OCI-LY1 (cell line): ENCODE measurements around the gene ARPIN.

Experiments used
- H2AFZ ChIP-seq: fragments of 200-600 bp; sonication (generic), shearing (Covaris generic); 2 replicates; pipeline ENCODE4 v1.6.0; 2014; ENCODE audit warnings: antibody characterized with exemption, mild to moderate bottlenecking, low read length
- H3F3A ChIP-seq: fragments of 200-600 bp; sonication (generic), shearing (Covaris generic); 2 replicates; pipeline ENCODE4 v1.6.0; 2014; ENCODE audit warnings: mild to moderate bottlenecking, antibody characterized with exemption, low read length, moderate library complexity; ENCODE audit not compliant: insufficient read depth
- H3K27ac ChIP-seq: fragments of 200-600 bp; sonication (generic); 2 replicates; pipeline ENCODE4 v1.5.1; 2014; ENCODE audit warnings: low read length, mixed run types, mild to moderate bottlenecking, low read depth; ENCODE audit not compliant: poor library complexity, severe bottlenecking
- H3K27me3 ChIP-seq: fragments of 200-600 bp; sonication (generic); 2 replicates; pipeline ENCODE4 v1.6.0; 2014; ENCODE audit warnings: antibody characterized with exemption, mild to moderate bottlenecking, low read length, moderate library complexity; ENCODE audit not compliant: insufficient read depth
- H3K36me3 ChIP-seq: fragments of 200-600 bp; sonication (generic); 2 replicates; pipeline ENCODE4 v1.6.1; 2014; ENCODE audit warnings: mild to moderate bottlenecking, antibody characterized with exemption, low read length, moderate library complexity, mixed read lengths; ENCODE audit not compliant: insufficient read depth
- H3K4me1 ChIP-seq: fragments of 200-600 bp; sonication (generic); 2 replicates; pipeline ENCODE4 v1.5.1; 2014; ENCODE audit warnings: mild to moderate bottlenecking, low read length, moderate library complexity; ENCODE audit not compliant: insufficient read depth, severe bottlenecking
- H3K4me2 ChIP-seq: fragments of 200-600 bp; sonication (generic), shearing (Covaris generic); 2 replicates; pipeline ENCODE4 v1.6.1; 2014; ENCODE audit warnings: low read length
- H3K4me3 ChIP-seq: fragments of 200-600 bp; sonication (generic); 2 replicates; pipeline ENCODE4 v1.5.1; 2014; ENCODE audit warnings: low read length, low read depth, mild to moderate bottlenecking, mixed read lengths; ENCODE audit not compliant: poor library complexity, severe bottlenecking
- H3K79me2 ChIP-seq: fragments of 200-600 bp; shearing (Covaris generic); 2 replicates; pipeline ENCODE4 v1.6.1; 2016; ENCODE audit warnings: mixed run types, low read length, mixed read lengths; ENCODE audit not compliant: insufficient read depth
- H3K9ac ChIP-seq: fragments of 200-600 bp; sonication (generic), shearing (Covaris generic); 2 replicates; pipeline ENCODE4 v1.6.1; 2014; ENCODE audit warnings: mild to moderate bottlenecking, low read length, mixed read lengths
- H3K9me2 ChIP-seq: fragments of 200-600 bp; sonication (generic), shearing (Covaris generic); 2 replicates; pipeline ENCODE4 v1.6.1; 2014; ENCODE audit warnings: low read depth, mild to moderate bottlenecking, low read length, mixed read lengths
- H3K9me3 ChIP-seq: fragments of 200-600 bp; shearing (Covaris generic); 2 replicates; pipeline ENCODE4 v1.6.1; 2014; ENCODE audit warnings: low read length, mixed read lengths
- H4K20me1 ChIP-seq: fragments of 200-600 bp; sonication (generic), shearing (Covaris generic); 2 replicates; pipeline ENCODE4 v1.6.0; 2016; ENCODE audit warnings: mild to moderate bottlenecking, low read length; ENCODE audit not compliant: insufficient read depth
- EZH2 ChIP-seq: fragments of 200-600 bp; sonication (generic), shearing (Covaris generic); IDR thresholded peaks from 2 replicates; pipeline ENCODE4 v1.8.0; 2017; ENCODE audit warnings: borderline replicate concordance, mixed run types, mild to moderate bottlenecking, antibody characterized with exemption, low read length, moderate library complexity, mixed read lengths
- TF ChIP-seq, protein P1 (sequence below): fragments of 200-600 bp; sonication (generic), shearing (Covaris generic); IDR thresholded peaks from 2 replicates; pipeline ENCODE4 v1.5.1; 2017; ENCODE audit warnings: mild to moderate bottlenecking, antibody characterized with exemption, low read length, moderate library complexity, mixed read lengths

Gene ARPIN

DNA sequence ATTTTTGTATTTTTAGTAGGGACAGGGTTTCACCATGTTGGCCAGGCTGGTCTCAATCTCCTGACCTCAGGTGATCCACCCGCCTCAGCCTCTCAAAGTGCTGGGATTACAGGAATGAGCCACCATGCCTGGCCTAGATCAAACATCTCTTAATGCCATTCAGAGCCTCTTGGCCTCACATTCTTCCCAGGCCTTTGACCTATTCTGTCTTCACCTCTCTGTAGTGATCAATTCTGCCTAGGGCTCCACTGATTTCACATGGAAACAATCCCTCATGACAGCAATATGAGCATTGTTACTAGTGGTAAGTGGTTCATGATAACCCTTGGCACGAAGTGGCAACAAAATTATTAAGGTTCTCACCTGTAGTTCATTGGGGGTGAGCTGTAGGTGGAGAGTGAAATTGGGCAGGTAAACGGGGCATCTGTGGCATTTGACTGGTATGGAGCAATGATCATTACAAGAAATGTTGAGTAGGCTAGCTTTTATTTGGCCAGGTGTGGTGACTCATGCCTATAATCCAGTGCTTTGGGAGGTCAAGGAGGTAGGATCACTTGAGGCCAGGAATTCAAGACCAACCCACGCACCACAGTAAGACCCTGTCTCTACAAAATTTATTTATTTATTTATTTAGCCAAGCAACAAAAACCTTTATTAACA is 4.8 kb upstream of the ARPIN start:
- Histone ChIP-seq H3K79me2 (no peaks in the 10 kb centered on the region), H2AFZ (no peak overlapping the region), H3K4me3 (no peak overlapping the region), H3K4me1 (no peaks in the 10 kb centered on the region), H3K9ac (no peak overlapping the region), H3K9me2 (no peaks in the 10 kb centered on the region), H3K9me3 (no peaks in the 10 kb centered on the region), H3F3A (no peaks in the 10 kb centered on the region), H3K27me3 (no peaks in the 10 kb centered on the region), H3K27ac (no peak overlapping the region), H3K4me2 (no peak overlapping the region), H4K20me1 (no peaks in the 10 kb centered on the region), H3K36me3 (no peaks in the 10 kb centered on the region)
- TF ChIP-seq, protein P1, sequence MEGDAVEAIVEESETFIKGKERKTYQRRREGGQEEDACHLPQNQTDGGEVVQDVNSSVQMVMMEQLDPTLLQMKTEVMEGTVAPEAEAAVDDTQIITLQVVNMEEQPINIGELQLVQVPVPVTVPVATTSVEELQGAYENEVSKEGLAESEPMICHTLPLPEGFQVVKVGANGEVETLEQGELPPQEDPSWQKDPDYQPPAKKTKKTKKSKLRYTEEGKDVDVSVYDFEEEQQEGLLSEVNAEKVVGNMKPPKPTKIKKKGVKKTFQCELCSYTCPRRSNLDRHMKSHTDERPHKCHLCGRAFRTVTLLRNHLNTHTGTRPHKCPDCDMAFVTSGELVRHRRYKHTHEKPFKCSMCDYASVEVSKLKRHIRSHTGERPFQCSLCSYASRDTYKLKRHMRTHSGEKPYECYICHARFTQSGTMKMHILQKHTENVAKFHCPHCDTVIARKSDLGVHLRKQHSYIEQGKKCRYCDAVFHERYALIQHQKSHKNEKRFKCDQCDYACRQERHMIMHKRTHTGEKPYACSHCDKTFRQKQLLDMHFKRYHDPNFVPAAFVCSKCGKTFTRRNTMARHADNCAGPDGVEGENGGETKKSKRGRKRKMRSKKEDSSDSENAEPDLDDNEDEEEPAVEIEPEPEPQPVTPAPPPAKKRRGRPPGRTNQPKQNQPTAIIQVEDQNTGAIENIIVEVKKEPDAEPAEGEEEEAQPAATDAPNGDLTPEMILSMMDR = no peak
- TF ChIP-seq EZH2 = no peak

DNA sequence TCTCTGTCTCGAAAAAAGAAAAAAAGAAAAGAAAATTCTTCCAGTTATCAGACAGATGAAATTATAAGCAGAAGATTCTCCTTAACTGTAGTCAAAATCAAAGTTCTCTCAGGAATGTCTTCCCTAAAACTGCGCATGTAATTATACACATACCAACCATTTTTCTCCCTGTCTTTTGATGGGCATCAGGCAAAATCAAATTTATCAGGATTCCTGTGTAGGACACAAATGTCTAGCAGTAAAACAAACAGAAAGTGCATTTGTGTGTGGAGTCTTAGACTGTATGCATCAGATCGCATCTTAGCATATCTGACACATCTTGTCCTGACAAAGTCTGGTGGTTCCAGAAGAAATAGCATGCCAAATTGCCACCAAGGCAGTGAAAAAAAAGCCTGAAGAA is 3.9 kb upstream of the ARPIN start:
- H2AFZ ChIP-seq = no peak overlapping the region
- no peak overlapping the region for H3K27ac ChIP-seq
- H4K20me1 ChIP-seq = no peaks in the 10 kb centered on the region
- H3K79me2 ChIP-seq = no peaks in the 10 kb centered on the region
- no peaks in the 10 kb centered on the region for H3K4me1 ChIP-seq
- H3F3A ChIP-seq = no peaks in the 10 kb centered on the region
- TF ChIP-seq, protein P1 = no peak
- no peak for TF ChIP-seq EZH2
- H3K9ac ChIP-seq = no peak overlapping the region
- no peaks in the 10 kb centered on the region for H3K9me2 ChIP-seq
- no peak overlapping the region for H3K4me3 ChIP-seq
- H3K27me3 ChIP-seq = no peaks in the 10 kb centered on the region
- no peaks in the 10 kb centered on the region for H3K9me3 ChIP-seq
- no peaks in the 10 kb centered on the region for H3K36me3 ChIP-seq
- H3K4me2 ChIP-seq = no peak overlapping the region

DNA sequence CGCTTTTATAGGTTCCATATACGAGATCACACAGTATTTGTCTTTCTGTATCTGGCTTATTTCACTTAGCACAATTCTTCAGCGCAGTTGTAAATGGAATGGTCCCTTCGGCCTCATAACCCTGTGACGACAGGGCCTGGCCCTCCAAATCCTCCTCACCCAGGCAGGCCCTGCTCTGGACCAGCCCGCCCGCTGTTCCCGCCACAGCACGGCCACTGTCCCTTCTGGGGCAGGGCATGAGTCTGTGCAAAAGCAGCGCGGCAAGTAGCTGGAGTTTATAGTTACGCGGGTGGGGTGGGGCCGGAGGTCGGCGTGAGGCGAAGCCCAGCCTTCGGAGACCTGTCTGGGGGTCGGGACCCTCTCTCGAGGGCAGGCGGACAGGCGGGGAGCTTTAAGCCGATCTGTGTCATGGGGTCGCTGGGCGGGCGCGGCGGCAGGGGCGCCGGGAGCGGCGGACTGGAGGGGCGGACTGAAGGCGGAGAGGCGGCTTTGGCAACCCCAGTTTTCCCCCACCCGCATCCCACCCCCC is 543 bp downstream of the ARPIN start:
- Histone ChIP-seq H3K27ac (no peak overlapping the region), H3K79me2 (no peaks in the 10 kb centered on the region), H3K27me3 (no peaks in the 10 kb centered on the region), H3K9ac (no peak overlapping the region), H3K36me3 (no peaks in the 10 kb centered on the region), H3K4me2 (no peak overlapping the region), H3F3A (no peaks in the 10 kb centered on the region), H2AFZ (no peak overlapping the region), H3K4me1 (no peaks in the 10 kb centered on the region), H3K4me3 (no peak overlapping the region), H4K20me1 (no peaks in the 10 kb centered on the region), H3K9me3 (no peaks in the 10 kb centered on the region), H3K9me2 (no peaks in the 10 kb centered on the region)
- TF ChIP-seq, protein P1 = no peak
- TF ChIP-seq EZH2 = no peak
